Transverse colon (tissue), 4 donors: ENCODE data around the gene FCRL6. TPM values are rescaled to one million over a fixed set of nuclear protein-coding genes. Genes with fewer than 3 reads are reported as not detected.

Experiments used
- DNase-seq: peaks from one replicate; pipeline ENCODE4 v3.0.0-alpha.2; 2019
- H3K27ac ChIP-seq, 4 donors: fragments of 200-600 bp; sonication (generic); 2 replicates each; pipeline ENCODE4 v1.5.1; 2016 to 2018; ENCODE audit warnings: inconsistent platforms in 4 of 4
- H3K27me3 ChIP-seq: fragments of 200-600 bp; sonication (generic); 2 replicates; pipeline ENCODE4 v1.5.1; 2017; ENCODE audit warnings: inconsistent platforms
- H3K36me3 ChIP-seq, 4 donors: fragments of 200-600 bp; sonication (generic); 2 replicates each; pipeline ENCODE4 v1.5.1; 2017 to 2019; ENCODE audit warnings: inconsistent platforms in 4 of 4
- H3K4me1 ChIP-seq, 4 donors: fragments of 200-600 bp; sonication (generic); 2 replicates each; pipeline ENCODE4 v1.5.1; 2017 to 2020; ENCODE audit warnings: inconsistent platforms in 4 of 4
- H3K4me3 ChIP-seq, 4 donors: fragments of 200-600 bp; sonication (generic); 1 replicate in 1 of 4; 2 replicates in 3 of 4; pipeline versions ENCODE4 v1.5.1 to v1.6.1; 2017 to 2019; ENCODE audit warnings: inconsistent platforms in 4 of 4
- H3K9me3 ChIP-seq, 2 donors: fragments of 200-600 bp; sonication (generic); 2 replicates each; pipeline ENCODE4 v1.5.1; 2017 to 2019; ENCODE audit warnings: inconsistent platforms in 2 of 2
- EP300 ChIP-seq: sonication (generic); formaldehyde crosslinking; IDR thresholded peaks from one replicate; pipeline ENCODE4 v1.6.1; 2017; ENCODE audit warnings: antibody characterized with exemption, low read depth
- POLR2A ChIP-seq: fragments of 450-650 bp; IDR thresholded peaks from one replicate; pipeline ENCODE4 v1.6.1; 2016; ENCODE audit warnings: antibody characterized with exemption, mild to moderate bottlenecking, moderate library complexity
- POLR2AphosphoS5 ChIP-seq, 3 donors: sonication (generic); formaldehyde crosslinking; IDR thresholded peaks; one replicate each; pipeline ENCODE4 v1.6.1; 2016; ENCODE audit warnings: antibody characterized with exemption in 3 of 3
- WGBS, 2 donors: methylation state at CpG; one replicate each; pipeline ENCODE4 v1.1.5; 2018; ENCODE audit warnings: low coverage in 1 of 2; 5-methylcytosine and 5-hydroxymethylcytosine counted together
- in situ Hi-C, 4 donors: fragments of 200-750 bp; cut with MboI; loops; one replicate each; pipeline versions ENCODE4 v1.15.0 to v1.15.1; 2017; ENCODE audit warnings: low sequenced_read_pairs in 3 of 4, low pct_ligation_motif_present in 1 of 4, low pct_unique_long_range_greater_than_20kb in 1 of 4
- intact Hi-C: fragments of 100-400 bp; cut with DNase I; formaldehyde crosslinking; loops from one replicate; pipeline ENCODE4 v1.15.1; 2023; ENCODE audit warnings: low total_unique reads
- total RNA-seq, 4 donors: library from RNA; depleted of rRNA; stranded (reverse); fragments of >200 nt; gene quantifications; one replicate each; pipeline ENCODE4 v1.1.0, GENCODE V29; 2016
- TF ChIP-seq, protein P1 (sequence below), 5 experiments: fragments of 200-600 bp in 3 of 5; fragments of 450-650 bp in 2 of 5; sonication (generic) in 3 of 5; IDR thresholded peaks; 1 replicate in 2 of 5; 2 replicates in 3 of 5; pipeline ENCODE4 v1.5.1; 2016 to 2017; ENCODE audit warnings: antibody characterized with exemption in 5 of 5, inconsistent platforms in 3 of 5, mild to moderate bottlenecking in 2 of 5, moderate library complexity in 1 of 5

The FCRL6 gene
- total RNA-seq, 4 donors from 2014 or later, result 0.55 to 1.4 TPM; not detected in 2

DNA sequence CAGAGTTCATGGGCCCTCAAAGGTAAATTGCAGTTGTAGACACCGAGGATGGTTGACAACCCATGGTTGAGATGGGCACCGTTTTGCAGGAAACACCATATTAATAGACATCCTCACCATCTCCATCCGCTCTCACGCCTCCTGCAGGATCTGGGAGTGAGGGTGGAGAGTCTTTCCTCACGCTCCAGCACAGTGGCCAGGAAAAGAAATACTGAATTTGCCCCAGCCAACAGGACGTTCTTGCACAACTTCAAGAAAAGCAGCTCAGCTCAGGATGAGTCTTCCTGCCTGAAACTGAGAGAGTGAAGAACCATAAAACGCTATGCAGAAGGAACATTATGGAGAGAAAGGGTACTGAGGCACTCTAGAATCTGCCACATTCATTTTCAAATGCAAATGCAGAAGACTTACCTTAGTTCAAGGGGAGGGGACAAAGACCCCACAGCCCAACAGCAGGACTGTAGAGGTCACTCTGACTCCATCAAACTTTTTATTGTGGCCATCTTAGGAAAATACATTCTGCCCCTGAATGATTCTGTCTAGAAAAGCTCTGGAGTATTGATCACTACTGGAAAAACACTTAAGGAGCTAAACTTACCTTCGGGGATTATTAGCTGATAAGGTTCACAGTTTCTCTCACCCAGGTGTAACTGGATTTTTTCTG is 33.8 kb downstream of the FCRL6 start:
- H3K27ac ChIP-seq, result no peak overlapping the region
- no peak overlapping the region for H3K4me3 ChIP-seq
- no peaks in the 10 kb centered on the region for H3K4me1 ChIP-seq
- H3K9me3 ChIP-seq, result no peaks in the 10 kb centered on the region
- no peaks in the 10 kb centered on the region for H3K36me3 ChIP-seq
- WGBS, 2 donors, result 88 to 100% methylated on average over 1 to 8 of the region's 8 CpGs
- in situ Hi-C loops (no loop called here), intact Hi-C loops (no loop called here)
- TF ChIP-seq POLR2A (no peak), POLR2AphosphoS5 (IDR thresholded peaks at IDR 0.05) (no peak), EP300 (no peak)
- TF ChIP-seq, protein P1, sequence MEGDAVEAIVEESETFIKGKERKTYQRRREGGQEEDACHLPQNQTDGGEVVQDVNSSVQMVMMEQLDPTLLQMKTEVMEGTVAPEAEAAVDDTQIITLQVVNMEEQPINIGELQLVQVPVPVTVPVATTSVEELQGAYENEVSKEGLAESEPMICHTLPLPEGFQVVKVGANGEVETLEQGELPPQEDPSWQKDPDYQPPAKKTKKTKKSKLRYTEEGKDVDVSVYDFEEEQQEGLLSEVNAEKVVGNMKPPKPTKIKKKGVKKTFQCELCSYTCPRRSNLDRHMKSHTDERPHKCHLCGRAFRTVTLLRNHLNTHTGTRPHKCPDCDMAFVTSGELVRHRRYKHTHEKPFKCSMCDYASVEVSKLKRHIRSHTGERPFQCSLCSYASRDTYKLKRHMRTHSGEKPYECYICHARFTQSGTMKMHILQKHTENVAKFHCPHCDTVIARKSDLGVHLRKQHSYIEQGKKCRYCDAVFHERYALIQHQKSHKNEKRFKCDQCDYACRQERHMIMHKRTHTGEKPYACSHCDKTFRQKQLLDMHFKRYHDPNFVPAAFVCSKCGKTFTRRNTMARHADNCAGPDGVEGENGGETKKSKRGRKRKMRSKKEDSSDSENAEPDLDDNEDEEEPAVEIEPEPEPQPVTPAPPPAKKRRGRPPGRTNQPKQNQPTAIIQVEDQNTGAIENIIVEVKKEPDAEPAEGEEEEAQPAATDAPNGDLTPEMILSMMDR (IDR thresholded peaks at IDR 0.05), result no peak
- DNase-seq, result no peak
- no peaks in the 10 kb centered on the region for H3K27me3 ChIP-seq

DNA sequence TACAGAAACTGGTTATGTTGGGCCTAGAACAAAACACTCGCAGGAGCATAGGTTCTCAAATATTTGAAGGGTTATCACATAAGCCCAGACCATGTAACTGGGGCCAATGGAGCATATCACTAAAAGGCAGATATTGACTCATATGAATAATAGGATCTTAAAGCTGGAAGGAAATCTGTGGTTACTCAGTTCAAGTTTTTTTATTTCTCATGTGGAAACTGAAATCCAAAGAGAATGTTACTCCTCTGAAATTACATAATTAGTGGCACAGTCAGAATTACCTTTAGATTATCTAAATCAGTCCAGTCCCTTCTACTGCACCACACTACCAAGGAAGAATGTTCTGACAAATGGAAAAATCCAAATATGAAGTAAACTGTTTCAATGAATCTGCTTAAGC is 36.6 kb downstream of the FCRL6 start:
- intact Hi-C loops, result no loop called here
- Histone ChIP-seq H3K9me3 (no peaks in the 10 kb centered on the region), H3K4me1 (no peaks in the 10 kb centered on the region), H3K27me3 (no peaks in the 10 kb centered on the region), H3K4me3 (no peak overlapping the region), H3K27ac (no peak overlapping the region), H3K36me3 (no peaks in the 10 kb centered on the region)
- no peak for TF ChIP-seq POLR2A
- TF ChIP-seq, protein P1 (IDR thresholded peaks at IDR 0.05), result no peak
- TF ChIP-seq EP300, result no peak
- no peak for TF ChIP-seq POLR2AphosphoS5 (IDR thresholded peaks at IDR 0.05)
- no peak for DNase-seq
- WGBS, 2 donors, result 80 to 100% methylated on average over 1 of the region's 1 CpG
- in situ Hi-C loops, result no loop called here

DNA sequence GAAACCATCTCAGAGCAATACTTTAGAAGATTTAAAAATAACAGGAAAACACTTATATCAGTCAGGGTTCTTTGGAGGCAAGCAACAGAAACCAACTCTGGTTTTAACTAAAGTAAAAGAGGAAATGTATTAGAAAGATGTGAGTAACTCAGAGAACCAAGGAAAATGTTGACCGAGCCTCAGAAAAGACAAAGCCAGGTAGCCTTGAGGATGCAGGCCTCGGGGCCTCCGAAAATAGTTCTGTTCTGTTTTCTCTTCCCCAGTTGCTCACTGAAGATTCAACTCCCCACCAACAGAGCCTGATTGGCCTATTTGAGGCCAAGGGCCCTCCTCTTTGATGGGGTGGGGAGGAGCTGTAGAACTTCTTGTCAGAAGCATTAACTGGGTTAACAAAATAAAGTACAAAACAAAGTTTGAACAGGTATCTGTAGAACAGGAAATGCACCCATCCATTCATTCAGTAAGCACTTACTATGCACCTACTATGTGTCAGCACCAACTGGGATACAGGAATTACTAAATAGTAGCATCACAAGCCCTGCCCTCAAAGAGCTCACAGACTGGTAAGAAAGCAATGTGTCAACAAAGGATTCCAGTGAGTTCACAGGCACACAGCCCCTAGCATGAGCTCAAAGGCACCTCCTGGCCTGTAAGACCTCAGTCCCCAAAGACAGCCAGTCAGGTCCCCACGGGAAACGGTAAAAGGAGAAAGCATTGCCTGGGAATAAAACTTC is 37.1 kb downstream of the FCRL6 start:
- TF ChIP-seq POLR2A, result no peak
- Histone ChIP-seq H3K27ac (no peak overlapping the region), H3K27me3 (no peaks in the 10 kb centered on the region), H3K4me1 (no peaks in the 10 kb centered on the region), H3K36me3 (no peaks in the 10 kb centered on the region), H3K4me3 (no peak overlapping the region), H3K9me3 (no peaks in the 10 kb centered on the region)
- intact Hi-C loops (no loop called here), in situ Hi-C loops (no loop called here)
- WGBS, 2 donors, result 87 to 100% methylated on average over 3 to 5 of the region's 5 CpGs
- no peak for DNase-seq

DNA sequence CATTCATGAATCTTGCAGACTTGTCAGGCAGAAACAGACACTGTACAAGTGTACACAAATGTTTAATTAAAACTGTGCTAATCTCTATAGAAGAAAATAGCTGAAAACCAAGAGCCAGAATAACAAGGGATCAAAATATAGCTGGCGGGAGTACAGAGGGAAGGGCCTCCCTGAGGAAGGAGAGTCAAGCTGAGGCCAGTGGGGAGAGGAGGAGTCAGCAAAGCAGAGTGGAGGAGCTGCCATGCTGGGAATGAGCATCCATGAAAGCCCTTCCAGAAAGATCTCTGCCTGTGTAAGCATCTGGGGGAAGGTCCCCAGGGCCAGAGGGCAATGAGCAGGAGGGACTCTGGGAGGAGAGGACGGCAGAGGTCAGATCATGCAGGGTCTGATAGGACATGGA is 39.6 kb downstream of the FCRL6 start:
- H3K4me1 ChIP-seq, result no peaks in the 10 kb centered on the region
- H3K36me3 ChIP-seq, result no peaks in the 10 kb centered on the region
- 76 to 89% methylated on average over 2 of the region's 2 CpGs for WGBS, 2 donors
- no peak overlapping the region for H3K4me3 ChIP-seq
- H3K27me3 ChIP-seq, result no peaks in the 10 kb centered on the region
- in situ Hi-C loops (no loop called here), intact Hi-C loops (no loop called here)
- H3K9me3 ChIP-seq, result no peaks in the 10 kb centered on the region
- H3K27ac ChIP-seq, result no peak overlapping the region
- TF ChIP-seq POLR2AphosphoS5 (IDR thresholded peaks at IDR 0.05) (no peak), POLR2A (no peak), EP300 (no peak)
- TF ChIP-seq, protein P1 (IDR thresholded peaks at IDR 0.05), result no peak
- DNase-seq, result no peak
